Astrocyte (in vitro differentiated cells and primary cell): ENCODE data around the gene KRTAP5-11. TPM values are rescaled to one million over a fixed set of nuclear protein-coding genes. Genes with fewer than 3 reads are reported as not detected.
"Not testable (repeated sequence)": the region's sequence is repeated elsewhere in the genome, so short reads cannot be mapped to it uniquely, and the experiment has no call there.

Source experiments
- DNase-seq: peaks from one replicate; pipeline ENCODE4 v3.0.0-alpha.2; 2010; ENCODE audit warnings: low read depth
- FAIRE-seq: peaks from 2 replicates; lab custom pipeline; 2011; peaks lifted over from hg19 to GRCh38; lab: Jason Lieb, UNC
- H2AFZ ChIP-seq: 2 replicates; pipeline ENCODE4 v1.6.0; 2012; ENCODE audit warnings: low read depth, low read length, inconsistent platforms
- H3K27ac ChIP-seq: 2 replicates; pipeline ENCODE4 v1.5.1; 2011; ENCODE audit warnings: low read depth, low read length, inconsistent platforms
- H3K27me3 ChIP-seq: 2 replicates; pipeline ENCODE4 v1.6.0; 2011; ENCODE audit warnings: low read length, inconsistent platforms; ENCODE audit not compliant: insufficient read depth
- H3K36me3 ChIP-seq: 2 replicates; pipeline ENCODE4 v1.5.1; 2011; ENCODE audit warnings: low read length, inconsistent platforms; ENCODE audit not compliant: insufficient read depth
- H3K4me1 ChIP-seq: 2 replicates; pipeline ENCODE4 v1.5.1; 2011; ENCODE audit warnings: low read length, inconsistent platforms; ENCODE audit not compliant: insufficient read depth
- H3K4me2 ChIP-seq: 2 replicates; pipeline ENCODE4 v1.6.0; 2012; ENCODE audit warnings: low read length, inconsistent platforms
- H3K4me3 ChIP-seq: 2 replicates; pipeline ENCODE4 v1.5.1; 2011; ENCODE audit warnings: low read depth, mild to moderate bottlenecking, low read length, inconsistent platforms; ENCODE audit not compliant: insufficient read depth
- H3K79me2 ChIP-seq: 2 replicates; pipeline ENCODE4 v1.6.0; 2012; ENCODE audit warnings: mild to moderate bottlenecking, low read length, inconsistent platforms; ENCODE audit not compliant: insufficient read depth
- H3K9ac ChIP-seq: 2 replicates; pipeline ENCODE4 v1.6.0; 2012; ENCODE audit warnings: mild to moderate bottlenecking, low read length, inconsistent platforms
- H3K9me3 ChIP-seq: 2 replicates; pipeline ENCODE4 v1.5.1; 2012; ENCODE audit warnings: low read depth, mild to moderate bottlenecking, low read length, inconsistent platforms; ENCODE audit not compliant: insufficient read depth
- H4K20me1 ChIP-seq: 2 replicates; pipeline ENCODE4 v1.6.0; 2012; ENCODE audit warnings: low read length, inconsistent platforms; ENCODE audit not compliant: insufficient read depth
- H3K27ac Mint-ChIP-seq: one replicate; pipeline ENCODE4 v1.8.0; 2021; ENCODE audit warnings: mild to moderate bottlenecking, mixed read lengths; ENCODE audit not compliant: unreplicated experiment
- H3K27me3 Mint-ChIP-seq: one replicate; pipeline ENCODE4 v1.8.0; 2021; ENCODE audit warnings: low read depth, mixed read lengths; ENCODE audit not compliant: unreplicated experiment
- H3K36me3 Mint-ChIP-seq: one replicate; pipeline ENCODE4 v1.8.0; 2021; ENCODE audit warnings: low read depth, mixed read lengths; ENCODE audit not compliant: unreplicated experiment
- H3K4me1 Mint-ChIP-seq: one replicate; pipeline ENCODE4 v1.8.0; 2021; ENCODE audit warnings: low read depth, mixed read lengths; ENCODE audit not compliant: unreplicated experiment
- H3K4me3 Mint-ChIP-seq: one replicate; pipeline ENCODE4 v1.8.0; 2021; ENCODE audit warnings: mild to moderate bottlenecking, moderate library complexity, mixed read lengths; ENCODE audit not compliant: unreplicated experiment
- H3K9me3 Mint-ChIP-seq: one replicate; pipeline ENCODE4 v1.8.0; 2021; ENCODE audit warnings: mild to moderate bottlenecking, mixed read lengths; ENCODE audit not compliant: unreplicated experiment
- EZH2 ChIP-seq: IDR thresholded peaks from 2 replicates; pipeline ENCODE4 v1.6.1; 2012; ENCODE audit warnings: mild to moderate bottlenecking, low read length, inconsistent platforms; ENCODE audit not compliant: insufficient read depth
- total RNA-seq: library from RNA; stranded (reverse); gene quantifications from 2 replicates; pipeline ENCODE4 v1.2.1, GENCODE V29; 2021
- TF ChIP-seq, protein P1 (sequence below): IDR thresholded peaks from 2 replicates; pipeline ENCODE4 v1.5.1; 2011; ENCODE audit warnings: low read depth, mild to moderate bottlenecking, inconsistent platforms, low read length, moderate library complexity; ENCODE audit not compliant: insufficient read depth

The KRTAP5-11 gene
- total RNA-seq, 1 donor from 2014 or later: not detected

DNA sequence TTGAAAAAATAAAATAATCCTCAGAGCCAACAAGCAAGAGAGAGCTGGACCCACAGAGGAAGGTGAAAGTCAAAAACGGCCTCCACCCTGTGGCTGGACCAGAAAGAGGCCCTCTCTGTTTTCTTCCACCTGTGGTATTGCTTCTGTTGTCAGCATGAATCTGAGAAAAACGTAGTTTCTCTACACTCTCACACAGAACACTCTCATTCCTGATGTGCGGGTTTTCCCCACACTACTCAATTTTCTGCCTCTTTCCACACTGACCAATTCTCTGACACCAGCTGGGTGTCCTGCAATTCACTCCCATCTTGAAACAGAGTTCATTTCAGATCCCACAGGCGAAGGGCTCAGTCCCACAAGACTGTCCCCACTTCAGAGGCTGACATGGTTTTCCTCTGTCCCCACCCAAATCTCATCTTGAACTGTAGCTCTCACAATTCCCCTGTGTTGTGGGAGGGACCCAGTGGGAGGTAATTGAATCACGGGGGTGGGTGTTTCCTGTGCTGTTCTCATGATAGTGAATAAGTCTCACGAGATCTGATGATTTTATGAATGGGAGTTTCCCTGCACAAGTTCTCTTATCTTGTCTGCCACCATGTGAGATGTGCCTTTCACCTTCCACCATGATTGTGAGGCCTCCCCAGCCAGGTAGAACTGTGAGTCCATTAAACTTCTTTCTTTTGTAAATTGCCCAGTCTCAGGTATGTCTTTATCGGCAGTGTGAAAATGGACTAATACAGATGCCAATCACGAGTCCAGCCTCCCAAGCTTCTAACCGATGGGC, 42.0 kb downstream of the KRTAP5-11 start:
- not testable (repeated sequence) for H3K4me3 Mint-ChIP-seq, H3K4me1 ChIP-seq, FAIRE-seq, H4K20me1 ChIP-seq, H3K27ac ChIP-seq, H3K27ac Mint-ChIP-seq, H3K36me3 Mint-ChIP-seq, H3K4me1 Mint-ChIP-seq, H3K9ac ChIP-seq, H3K36me3 ChIP-seq, H3K79me2 ChIP-seq, H3K9me3 ChIP-seq, H3K9me3 Mint-ChIP-seq, H3K27me3 ChIP-seq, H2AFZ ChIP-seq, H3K4me2 ChIP-seq, H3K4me3 ChIP-seq, DNase-seq
- peaks cover 25% of the 10 kb centered on the region for H3K27me3 Mint-ChIP-seq

DNA sequence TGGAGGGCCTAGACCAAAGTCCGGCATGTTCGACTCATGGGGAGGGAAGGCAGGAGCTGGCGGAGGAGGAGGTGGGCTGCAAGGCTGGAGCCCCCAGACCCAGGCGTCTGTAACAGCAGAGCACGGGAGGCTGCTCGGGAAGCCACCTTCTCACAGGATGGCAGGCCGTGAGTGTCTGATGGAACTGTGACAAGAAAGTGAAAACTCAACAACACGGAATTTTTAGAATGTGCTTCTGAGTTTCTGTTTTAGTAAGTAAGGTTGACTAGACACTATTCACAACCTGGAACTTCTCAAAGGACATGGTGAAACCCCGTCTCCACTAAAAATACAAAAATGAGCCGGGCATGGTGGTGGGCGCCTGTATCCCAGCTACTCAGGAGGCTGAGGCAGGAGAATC, 42.7 kb downstream of the KRTAP5-11 start:
- not testable (repeated sequence) for H3K9me3 ChIP-seq, H2AFZ ChIP-seq, FAIRE-seq, H3K4me3 ChIP-seq, H3K27me3 ChIP-seq, H3K27ac Mint-ChIP-seq, H4K20me1 ChIP-seq, DNase-seq, H3K79me2 ChIP-seq, H3K4me1 ChIP-seq, H3K9me3 Mint-ChIP-seq, H3K4me2 ChIP-seq, H3K4me3 Mint-ChIP-seq, H3K36me3 Mint-ChIP-seq, H3K27ac ChIP-seq, H3K9ac ChIP-seq, H3K4me1 Mint-ChIP-seq, H3K36me3 ChIP-seq
- H3K27me3 Mint-ChIP-seq: peaks cover 24% of the 10 kb centered on the region

DNA sequence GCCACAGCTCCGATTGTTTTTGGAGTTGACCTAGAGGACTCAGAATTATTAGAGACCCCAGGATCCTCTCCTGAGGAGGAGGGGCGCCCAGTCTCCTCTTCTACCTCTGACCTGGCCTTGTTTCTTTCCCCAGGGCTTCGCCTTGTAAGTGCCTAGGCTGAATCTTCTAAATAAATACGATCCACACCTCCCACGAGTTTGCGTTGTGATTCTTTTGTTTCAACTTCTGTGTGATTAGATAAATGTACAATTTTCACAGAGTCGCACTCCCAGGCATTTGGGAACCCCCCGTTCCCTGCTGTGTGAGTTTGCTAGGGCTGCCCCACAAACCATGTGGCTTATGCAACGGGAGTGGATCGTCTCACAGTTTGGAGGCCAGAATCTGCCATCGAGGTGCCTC, 43.7 kb downstream of the KRTAP5-11 start:
- Histone ChIP-seq H3K9ac (no peak overlapping the region), H3K4me3 (no peak overlapping the region), H3K9me3 (no peaks in the 10 kb centered on the region), H2AFZ (no peak overlapping the region), H3K27me3 (no peaks in the 10 kb centered on the region), H3K4me2 (no peak overlapping the region), H3K79me2 (no peaks in the 10 kb centered on the region), H3K4me1 (no peaks in the 10 kb centered on the region), H3K27ac (no peak overlapping the region), H3K36me3 (no peaks in the 10 kb centered on the region), H4K20me1 (no peaks in the 10 kb centered on the region)
- Mint-ChIP-seq H3K36me3 (peaks cover 2% of the 10 kb centered on the region), H3K27me3 (peaks cover 21% of the 10 kb centered on the region), H3K9me3 (no peaks in the 10 kb centered on the region), H3K4me1 (peaks cover 8% of the 10 kb centered on the region), H3K4me3 (no peak overlapping the region), H3K27ac (peak overlapping the region; percentile 78)
- FAIRE-seq (no peak), DNase-seq (no peak)
- no peak for TF ChIP-seq EZH2
- TF ChIP-seq, protein P1, sequence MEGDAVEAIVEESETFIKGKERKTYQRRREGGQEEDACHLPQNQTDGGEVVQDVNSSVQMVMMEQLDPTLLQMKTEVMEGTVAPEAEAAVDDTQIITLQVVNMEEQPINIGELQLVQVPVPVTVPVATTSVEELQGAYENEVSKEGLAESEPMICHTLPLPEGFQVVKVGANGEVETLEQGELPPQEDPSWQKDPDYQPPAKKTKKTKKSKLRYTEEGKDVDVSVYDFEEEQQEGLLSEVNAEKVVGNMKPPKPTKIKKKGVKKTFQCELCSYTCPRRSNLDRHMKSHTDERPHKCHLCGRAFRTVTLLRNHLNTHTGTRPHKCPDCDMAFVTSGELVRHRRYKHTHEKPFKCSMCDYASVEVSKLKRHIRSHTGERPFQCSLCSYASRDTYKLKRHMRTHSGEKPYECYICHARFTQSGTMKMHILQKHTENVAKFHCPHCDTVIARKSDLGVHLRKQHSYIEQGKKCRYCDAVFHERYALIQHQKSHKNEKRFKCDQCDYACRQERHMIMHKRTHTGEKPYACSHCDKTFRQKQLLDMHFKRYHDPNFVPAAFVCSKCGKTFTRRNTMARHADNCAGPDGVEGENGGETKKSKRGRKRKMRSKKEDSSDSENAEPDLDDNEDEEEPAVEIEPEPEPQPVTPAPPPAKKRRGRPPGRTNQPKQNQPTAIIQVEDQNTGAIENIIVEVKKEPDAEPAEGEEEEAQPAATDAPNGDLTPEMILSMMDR: no peak
